ENCODE results near the gene RSPH9. TPM values are rescaled to one million over a fixed set of nuclear protein-coding genes. Genes with fewer than 3 reads are reported as not detected.

Gene RSPH9
- total RNA-seq, 1 donor from 2014 or later: 0.80 TPM

DNA sequence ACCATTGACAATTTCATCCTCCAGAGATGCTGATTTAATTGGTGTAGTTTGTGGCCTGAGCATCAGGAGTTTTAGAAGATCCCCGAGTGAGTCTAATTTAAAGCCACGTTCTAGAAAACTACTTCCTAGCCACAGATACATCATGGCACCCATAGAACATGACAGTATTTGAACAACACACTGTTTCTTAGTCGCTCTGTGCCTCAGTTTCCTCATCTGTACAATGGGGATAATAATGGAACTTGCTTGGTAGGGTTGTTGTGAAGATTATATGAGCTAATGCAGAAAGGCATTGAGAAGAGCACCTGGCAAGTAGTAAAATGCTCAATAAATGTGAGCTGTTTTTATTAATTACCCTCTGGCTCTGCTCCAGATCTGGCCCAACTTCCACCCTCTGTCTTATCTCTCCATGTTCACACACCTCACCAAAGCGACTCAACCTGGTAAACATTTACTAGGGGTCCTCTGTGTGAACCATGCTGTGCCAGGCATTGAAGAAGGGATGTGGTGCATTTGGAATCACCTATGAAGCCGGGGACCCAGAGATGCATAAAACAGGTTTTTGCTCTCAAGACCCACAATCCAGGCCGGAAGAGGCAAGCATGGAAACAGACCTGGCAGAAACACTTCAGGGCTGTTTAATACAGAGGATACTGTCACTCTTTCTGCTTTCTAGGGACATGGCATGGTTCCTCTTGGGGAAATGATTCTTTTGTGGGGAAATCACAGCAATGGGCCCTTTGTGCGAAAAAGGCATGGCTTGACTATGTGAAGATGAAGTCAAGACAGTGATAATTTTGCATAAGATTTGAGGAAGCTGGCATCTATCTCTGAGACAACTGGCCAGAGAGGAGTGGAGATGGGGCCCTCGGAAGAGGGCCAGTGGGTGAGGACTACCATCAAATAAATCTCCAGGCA, 58.9 kb downstream of the RSPH9 start:
- Mint-ChIP-seq H3K4me3 (no peak overlapping the region), H3K36me3 (no peaks in the 10 kb centered on the region), H3K27me3 (ENCODE audit: low read depth) (no peaks in the 10 kb centered on the region), H3K27ac (peak overlapping the region; percentile 90), H3K9me3 (no peaks in the 10 kb centered on the region), H3K4me1 (peaks cover 64% of the 10 kb centered on the region)
- TF ChIP-seq, protein P1, sequence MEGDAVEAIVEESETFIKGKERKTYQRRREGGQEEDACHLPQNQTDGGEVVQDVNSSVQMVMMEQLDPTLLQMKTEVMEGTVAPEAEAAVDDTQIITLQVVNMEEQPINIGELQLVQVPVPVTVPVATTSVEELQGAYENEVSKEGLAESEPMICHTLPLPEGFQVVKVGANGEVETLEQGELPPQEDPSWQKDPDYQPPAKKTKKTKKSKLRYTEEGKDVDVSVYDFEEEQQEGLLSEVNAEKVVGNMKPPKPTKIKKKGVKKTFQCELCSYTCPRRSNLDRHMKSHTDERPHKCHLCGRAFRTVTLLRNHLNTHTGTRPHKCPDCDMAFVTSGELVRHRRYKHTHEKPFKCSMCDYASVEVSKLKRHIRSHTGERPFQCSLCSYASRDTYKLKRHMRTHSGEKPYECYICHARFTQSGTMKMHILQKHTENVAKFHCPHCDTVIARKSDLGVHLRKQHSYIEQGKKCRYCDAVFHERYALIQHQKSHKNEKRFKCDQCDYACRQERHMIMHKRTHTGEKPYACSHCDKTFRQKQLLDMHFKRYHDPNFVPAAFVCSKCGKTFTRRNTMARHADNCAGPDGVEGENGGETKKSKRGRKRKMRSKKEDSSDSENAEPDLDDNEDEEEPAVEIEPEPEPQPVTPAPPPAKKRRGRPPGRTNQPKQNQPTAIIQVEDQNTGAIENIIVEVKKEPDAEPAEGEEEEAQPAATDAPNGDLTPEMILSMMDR (IDR thresholded peaks at IDR 0.05; ENCODE audit: unreplicated experiment): no peak
- DNase-seq (ENCODE audit: low spot score in 2 of 2, unreplicated experiment in 2 of 2): no peak

DNA sequence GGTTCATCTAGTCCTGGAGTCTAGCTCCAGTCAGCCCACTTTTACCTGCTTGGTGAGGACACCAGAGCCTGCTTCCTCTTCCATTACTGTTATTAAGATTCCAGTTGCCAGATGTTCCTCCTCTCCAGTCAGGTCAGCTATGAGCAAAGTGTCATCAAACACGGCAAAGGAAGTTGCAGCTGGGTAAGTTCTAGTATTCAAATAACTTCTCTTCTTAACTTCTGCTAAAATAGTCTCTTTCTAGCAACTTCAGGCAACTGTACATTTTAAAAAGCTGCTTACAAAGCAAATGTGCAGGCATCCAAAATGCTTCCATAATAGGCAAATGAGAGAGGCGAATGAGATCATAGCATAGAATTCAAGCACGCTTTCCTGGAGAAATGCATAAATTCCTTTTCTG, 61.2 kb downstream of the RSPH9 start:
- Mint-ChIP-seq H3K4me1 (peaks cover 68% of the 10 kb centered on the region), H3K27me3 (ENCODE audit: low read depth) (peaks cover 1% of the 10 kb centered on the region), H3K9me3 (no peaks in the 10 kb centered on the region), H3K36me3 (no peaks in the 10 kb centered on the region), H3K4me3 (no peak overlapping the region), H3K27ac (peak overlapping the region; percentile 92)
- TF ChIP-seq, protein P1 (IDR thresholded peaks at IDR 0.05; ENCODE audit: unreplicated experiment): no peak
- no peak for DNase-seq (ENCODE audit: low spot score in 2 of 2, unreplicated experiment in 2 of 2)

- DNase-seq (ENCODE audit: low spot score in 2 of 2, unreplicated experiment in 2 of 2): no peak
- Mint-ChIP-seq H3K4me1 (peaks cover 72% of the 10 kb centered on the region), H3K36me3 (no peaks in the 10 kb centered on the region), H3K9me3 (no peaks in the 10 kb centered on the region), H3K27ac (peak overlapping the region; percentile 92), H3K4me3 (no peak overlapping the region), H3K27me3 (ENCODE audit: low read depth) (peaks cover 7% of the 10 kb centered on the region)
- TF ChIP-seq, protein P1 (IDR thresholded peaks at IDR 0.05; ENCODE audit: unreplicated experiment): no peak
Observed at GRCh38 chr6:43706788-43707187, 62.0 kb downstream of the RSPH9 start.

GRCh38 chr6:43707269-43707668, 62.4 kb downstream of the RSPH9 start:
- H3K27ac Mint-ChIP-seq: peak overlapping the region; percentile 92
- H3K9me3 Mint-ChIP-seq: no peaks in the 10 kb centered on the region
- TF ChIP-seq, protein P1 (IDR thresholded peaks at IDR 0.05; ENCODE audit: unreplicated experiment): no peak
- peaks cover 67% of the 10 kb centered on the region for H3K4me1 Mint-ChIP-seq
- no peaks in the 10 kb centered on the region for H3K36me3 Mint-ChIP-seq
- H3K4me3 Mint-ChIP-seq: no peak overlapping the region
- H3K27me3 Mint-ChIP-seq (ENCODE audit: low read depth): peaks cover 8% of the 10 kb centered on the region
- no peak for DNase-seq (ENCODE audit: low spot score in 2 of 2, unreplicated experiment in 2 of 2)

GRCh38 chr6:43707767-43708166, 62.9 kb downstream of the RSPH9 start:
- TF ChIP-seq, protein P1 (IDR thresholded peaks at IDR 0.05; ENCODE audit: unreplicated experiment): no peak
- Mint-ChIP-seq H3K27me3 (ENCODE audit: low read depth) (peaks cover 11% of the 10 kb centered on the region), H3K27ac (peak overlapping the region; percentile 38), H3K4me3 (no peak overlapping the region), H3K36me3 (no peaks in the 10 kb centered on the region), H3K4me1 (peaks cover 65% of the 10 kb centered on the region), H3K9me3 (no peaks in the 10 kb centered on the region)
- no peak for DNase-seq (ENCODE audit: low spot score in 2 of 2, unreplicated experiment in 2 of 2)

All from mesothelial cell of epicardium (in vitro differentiated cells).